Measurements from ENCODE around the gene CPVL. TPM values are rescaled to one million over a fixed set of nuclear protein-coding genes. Genes with fewer than 3 reads are reported as not detected.

CPVL gene
- total and polyA plus RNA-seq, 2 of the 4 experiments (the other 2 are of a cell fraction): not detected

DNA sequence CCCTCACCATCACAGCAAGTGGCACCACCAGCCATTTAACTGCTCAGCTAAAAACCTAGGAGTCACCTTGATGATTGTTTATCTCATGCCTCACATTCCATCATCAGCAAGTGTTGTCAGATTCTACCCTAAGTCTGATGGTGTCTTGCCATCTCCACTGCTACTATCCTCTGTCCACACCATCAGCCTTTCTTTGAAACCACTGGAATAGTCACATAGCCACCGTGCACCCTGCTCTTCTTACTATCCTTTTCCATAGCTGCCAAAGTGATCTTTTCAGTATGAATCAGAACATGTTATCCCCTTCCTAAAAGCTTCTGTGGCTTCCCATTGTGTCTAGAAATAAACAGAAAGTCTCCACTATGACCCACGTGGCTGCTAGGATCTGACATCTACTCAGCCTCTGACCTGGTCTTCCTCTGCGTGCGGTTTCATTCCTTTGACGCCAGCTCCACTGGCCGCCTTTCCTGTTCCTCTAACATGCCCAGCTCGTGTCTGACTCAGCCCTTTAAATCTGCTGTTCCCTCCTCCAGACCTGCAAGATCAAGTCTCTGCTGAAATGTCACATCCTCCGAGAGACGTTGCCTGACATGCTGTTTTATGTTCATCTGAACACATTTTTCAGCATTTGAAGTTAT is 31.7 kb upstream of the CPVL start:
- intact Hi-C loops (cut with micrococcal nuclease) (no loop called here), dilution Hi-C loops (cut with HindIII; ENCODE audit: low sequenced_read_pairs, unreplicated experiment) (no loop called here), in situ Hi-C loops (cut with MboI; ENCODE audit: low sequenced_read_pairs) (no loop called here)
- Histone ChIP-seq H2AFZ (replicated peaks; ENCODE audit: low read length, poor library complexity) (no peak overlapping the region), H3K18ac (ENCODE audit: low read depth, low read length) (no peak overlapping the region), H4K20me1 (ENCODE audit: insufficient read depth, low read length) (no peaks in the 10 kb centered on the region), H3K9ac (ENCODE audit: low read depth, low read length) (no peak overlapping the region), H2BK120ac (ENCODE audit: low read depth, low read length) (no peak overlapping the region), H3K9me1 (ENCODE audit: insufficient read depth, low read length) (no peaks in the 10 kb centered on the region), H3K27me3 (ENCODE audit: control insufficient read depth, insufficient read depth, low read length) (no peaks in the 10 kb centered on the region), H4K8ac (ENCODE audit: low read depth in 2 of 2, low read length in 2 of 2) (no peak overlapping the region), H3K4me1 (ENCODE audit: control insufficient read depth, insufficient read depth, low read length) (no peaks in the 10 kb centered on the region), H2BK5ac (ENCODE audit: low read depth, low read length, poor library complexity, severe bottlenecking) (no peak overlapping the region), H3K79me1 (ENCODE audit: low read depth in 1 of 2, low read length in 2 of 2) (no peaks in the 10 kb centered on the region), H3K56ac (ENCODE audit: extremely low read depth, insufficient read depth, low read length) (no peak overlapping the region), H3K4me2 (ENCODE audit: low read depth, low read length) (no peak overlapping the region), H2BK15ac (ENCODE audit: low read depth, low read length) (no peak overlapping the region), H2AK5ac (ENCODE audit: low read depth, low read length) (no peak overlapping the region), H4K91ac (ENCODE audit: insufficient read depth, low read depth, low read length) (no peak overlapping the region), H3K4ac (ENCODE audit: low read depth, low read length) (no peak overlapping the region), H3K23ac (ENCODE audit: low read depth, low read length) (no peak overlapping the region), H3K14ac (replicated peaks; ENCODE audit: low read depth, low read length) (no peak overlapping the region), H2AK9ac (replicated peaks; ENCODE audit: low read depth, low read length, poor library complexity) (no peak overlapping the region), H4K5ac (ENCODE audit: low read depth, low read length) (no peak overlapping the region), H3K4me3 (ENCODE audit: insufficient read depth, low read depth, low read length) (no peak overlapping the region), H2BK20ac (ENCODE audit: low read depth, low read length) (no peak overlapping the region), H3K27ac (ENCODE audit: insufficient read depth, low read length) (no peak overlapping the region), H3K9me3 (ENCODE audit: control insufficient read depth, insufficient read depth, low read length) (no peaks in the 10 kb centered on the region), H3K36me3 (ENCODE audit: control insufficient read depth, insufficient read depth, low read length) (no peaks in the 10 kb centered on the region)
- WGBS, 2 experiments (ENCODE audit: extremely low coverage in 2 of 2, insufficient read length in 1 of 2): 52% methylated on average over 5 of the region's 9 CpGs; no CpG with 5 or more reads in 1 of the 2 experiments
- no TSS peak for BruUV-seq (replicated peaks)
- TF ChIP-seq, protein P1, sequence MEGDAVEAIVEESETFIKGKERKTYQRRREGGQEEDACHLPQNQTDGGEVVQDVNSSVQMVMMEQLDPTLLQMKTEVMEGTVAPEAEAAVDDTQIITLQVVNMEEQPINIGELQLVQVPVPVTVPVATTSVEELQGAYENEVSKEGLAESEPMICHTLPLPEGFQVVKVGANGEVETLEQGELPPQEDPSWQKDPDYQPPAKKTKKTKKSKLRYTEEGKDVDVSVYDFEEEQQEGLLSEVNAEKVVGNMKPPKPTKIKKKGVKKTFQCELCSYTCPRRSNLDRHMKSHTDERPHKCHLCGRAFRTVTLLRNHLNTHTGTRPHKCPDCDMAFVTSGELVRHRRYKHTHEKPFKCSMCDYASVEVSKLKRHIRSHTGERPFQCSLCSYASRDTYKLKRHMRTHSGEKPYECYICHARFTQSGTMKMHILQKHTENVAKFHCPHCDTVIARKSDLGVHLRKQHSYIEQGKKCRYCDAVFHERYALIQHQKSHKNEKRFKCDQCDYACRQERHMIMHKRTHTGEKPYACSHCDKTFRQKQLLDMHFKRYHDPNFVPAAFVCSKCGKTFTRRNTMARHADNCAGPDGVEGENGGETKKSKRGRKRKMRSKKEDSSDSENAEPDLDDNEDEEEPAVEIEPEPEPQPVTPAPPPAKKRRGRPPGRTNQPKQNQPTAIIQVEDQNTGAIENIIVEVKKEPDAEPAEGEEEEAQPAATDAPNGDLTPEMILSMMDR (conservative IDR thresholded peaks at IDR 0.05; ENCODE audit: low read depth, low read length): no peak
- TF ChIP-seq FOS (IDR thresholded peaks at IDR 0.05; ENCODE audit: low read depth, low read length) (no peak), MAZ (IDR thresholded peaks at IDR 0.05; ENCODE audit: borderline replicate concordance, low read depth, low read length) (no peak), BHLHE40 (IDR thresholded peaks at IDR 0.05; ENCODE audit: low read depth, low read length) (no peak), RCOR1 (IDR thresholded peaks at IDR 0.05; ENCODE audit: insufficient replicate concordance, low read length) (no peak), CHD1 (IDR thresholded peaks at IDR 0.05; ENCODE audit: low read depth, low read length) (no peak), MAFK (IDR thresholded peaks at IDR 0.05; ENCODE audit: low read depth, low read length) (no peak), POLR2A (IDR thresholded peaks at IDR 0.05; ENCODE audit: low read depth, low read length) (no peak), MXI1 (IDR thresholded peaks at IDR 0.05; ENCODE audit: borderline replicate concordance, low read depth, low read length) (no peak), SMC3 (IDR thresholded peaks at IDR 0.05; ENCODE audit: low read depth, low read length) (no peak), CEBPB (IDR thresholded peaks at IDR 0.05; ENCODE audit: low read depth, low read length) (no peak), NFE2L2 (IDR thresholded peaks at IDR 0.05; ENCODE audit: low read depth, low read length) (no peak), RAD21 (IDR thresholded peaks at IDR 0.05; ENCODE audit: low read length) (no peak), RFX5 (IDR thresholded peaks at IDR 0.05; ENCODE audit: low read depth, low read length) (no peak)
- TF ChIP-seq, protein P2, sequence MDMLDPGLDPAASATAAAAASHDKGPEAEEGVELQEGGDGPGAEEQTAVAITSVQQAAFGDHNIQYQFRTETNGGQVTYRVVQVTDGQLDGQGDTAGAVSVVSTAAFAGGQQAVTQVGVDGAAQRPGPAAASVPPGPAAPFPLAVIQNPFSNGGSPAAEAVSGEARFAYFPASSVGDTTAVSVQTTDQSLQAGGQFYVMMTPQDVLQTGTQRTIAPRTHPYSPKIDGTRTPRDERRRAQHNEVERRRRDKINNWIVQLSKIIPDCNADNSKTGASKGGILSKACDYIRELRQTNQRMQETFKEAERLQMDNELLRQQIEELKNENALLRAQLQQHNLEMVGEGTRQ (IDR thresholded peaks at IDR 0.05; ENCODE audit: low read depth, low read length): no peak
- TF ChIP-seq, protein P3, sequence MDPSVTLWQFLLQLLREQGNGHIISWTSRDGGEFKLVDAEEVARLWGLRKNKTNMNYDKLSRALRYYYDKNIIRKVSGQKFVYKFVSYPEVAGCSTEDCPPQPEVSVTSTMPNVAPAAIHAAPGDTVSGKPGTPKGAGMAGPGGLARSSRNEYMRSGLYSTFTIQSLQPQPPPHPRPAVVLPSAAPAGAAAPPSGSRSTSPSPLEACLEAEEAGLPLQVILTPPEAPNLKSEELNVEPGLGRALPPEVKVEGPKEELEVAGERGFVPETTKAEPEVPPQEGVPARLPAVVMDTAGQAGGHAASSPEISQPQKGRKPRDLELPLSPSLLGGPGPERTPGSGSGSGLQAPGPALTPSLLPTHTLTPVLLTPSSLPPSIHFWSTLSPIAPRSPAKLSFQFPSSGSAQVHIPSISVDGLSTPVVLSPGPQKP (IDR thresholded peaks at IDR 0.05; ENCODE audit: borderline replicate concordance, low read depth, low read length): no peak
- DNase-seq (no peak), ATAC-seq (ENCODE audit: low read depth) (no peak)
- CTCF ChIA-PET: no interaction called here
- POLR2A ChIA-PET (ENCODE audit: unreplicated experiment): no interaction called here

Measured in IMR-90 (cell line).